MCF 10A (cell line): Measurements from ENCODE around the gene MCC. TPM values are rescaled to one million over a fixed set of nuclear protein-coding genes. Genes with fewer than 3 reads are reported as not detected.

ENCODE experiments used
- BruUV-seq: library from RNA; stranded (reverse); fragments of 400-500 nt; replicated peaks from 2 replicates; lab custom pipeline; 2021; lab: Mats Ljungman, UMichigan
- CTCF ChIA-PET: fragments of 300-600 bp; sonication (Branson Sonifier 250); formaldehyde crosslinking; extraction: SDS; loops from one replicate; lab custom pipeline; 2021; ENCODE audit warnings: antibody characterized with exemption, inconsistent platforms; lab: Yijun Ruan, JAX
- POLR2A ChIA-PET: fragments of 300-600, 350-650 bp; sonication (Branson Sonifier 250); formaldehyde crosslinking; extraction: SDS; loops from one replicate; lab custom pipeline; 2020; ENCODE audit warnings: antibody characterized with exemption, inconsistent platforms; lab: Yijun Ruan, JAX
- DNase-seq: peaks from one replicate; pipeline ENCODE4 v3.0.0-alpha.2; 2018; ENCODE audit not compliant: unreplicated experiment
- H3K27ac Mint-ChIP-seq: one replicate; pipeline ENCODE4 v1.8.0; 2022; ENCODE audit warnings: mild to moderate bottlenecking, low read depth, mixed read lengths; ENCODE audit not compliant: unreplicated experiment
- H3K27me3 Mint-ChIP-seq: one replicate; pipeline ENCODE4 v1.8.0; 2022; ENCODE audit warnings: mixed read lengths; ENCODE audit not compliant: insufficient read depth, unreplicated experiment
- H3K36me3 Mint-ChIP-seq: one replicate; pipeline ENCODE4 v1.8.0; 2022; ENCODE audit warnings: mild to moderate bottlenecking, moderate library complexity, mixed read lengths; ENCODE audit not compliant: insufficient read depth, unreplicated experiment
- H3K4me1 Mint-ChIP-seq: one replicate; pipeline ENCODE4 v1.8.0; 2022; ENCODE audit warnings: mixed read lengths; ENCODE audit not compliant: insufficient read depth, unreplicated experiment
- H3K4me3 Mint-ChIP-seq: one replicate; pipeline ENCODE4 v1.8.0; 2022; ENCODE audit warnings: mild to moderate bottlenecking, moderate library complexity, mixed read lengths; ENCODE audit not compliant: unreplicated experiment
- H3K9me3 Mint-ChIP-seq: one replicate; pipeline ENCODE4 v1.8.0; 2022; ENCODE audit warnings: mixed read lengths; ENCODE audit not compliant: unreplicated experiment
- CTCF ChIP-seq: fragments of 200-600 bp; IDR thresholded peaks from one replicate; pipeline ENCODE4 v1.8.0; 2022; ENCODE audit warnings: antibody characterized with exemption, mild to moderate bottlenecking; ENCODE audit not compliant: unreplicated experiment
- intact Hi-C: fragments of 100-400 bp; cut with micrococcal nuclease; formaldehyde crosslinking; loops from 2 replicates; pipeline ENCODE4 v1.14.1; 2022
- total RNA-seq: library from RNA; stranded (reverse); gene quantifications from 2 replicates; pipeline ENCODE4 v1.2.3, GENCODE V29; 2022

MCC gene
- total RNA-seq, 1 experiment from 2014 or later: 25.3 TPM

- no peaks in the 10 kb centered on the region for H3K9me3 Mint-ChIP-seq
- no peak for TF ChIP-seq CTCF
- POLR2A ChIA-PET: interaction anchor here (0.8 kb wide), 1 partner anchor 15 kb away, joined by 3 read pairs; no protein-coding TSS in a partner anchor
- no TSS peak for BruUV-seq
- CTCF ChIA-PET: interaction anchor here (0.6 to 3.4 kb wide), 4 partner anchors 10 to 394 kb away, joined by 3 to 41 read pairs (median 5); no protein-coding TSS in a partner anchor
- H3K4me1 Mint-ChIP-seq: peaks cover 14% of the 10 kb centered on the region
- no peaks in the 10 kb centered on the region for H3K27me3 Mint-ChIP-seq
- peaks cover 32% of the 10 kb centered on the region for H3K36me3 Mint-ChIP-seq
- intact Hi-C loops: no loop called here
- no peak overlapping the region for H3K4me3 Mint-ChIP-seq
- no peak overlapping the region for H3K27ac Mint-ChIP-seq
- DNase-seq: no peak
These were observed 502.0 kb downstream of the MCC start for GRCh38 chr5:112986224-112986623.

GRCh38 chr5:112983363-112983762, 504.9 kb downstream of the MCC start:
- TF ChIP-seq CTCF: no peak
- no peaks in the 10 kb centered on the region for H3K27me3 Mint-ChIP-seq
- no peaks in the 10 kb centered on the region for H3K9me3 Mint-ChIP-seq
- ChIA-PET CTCF (interaction anchor here (0.7 to 1.3 kb wide), 2 partner anchors 12 kb away, joined by 4 to 5 read pairs; no protein-coding TSS in a partner anchor), POLR2A (interaction anchor here (2.3 kb wide), 1 partner anchor 12 kb away, joined by 6 read pairs; no protein-coding TSS in a partner anchor)
- no peak overlapping the region for H3K27ac Mint-ChIP-seq
- no TSS peak for BruUV-seq
- H3K4me3 Mint-ChIP-seq: no peak overlapping the region
- H3K4me1 Mint-ChIP-seq: peaks cover 21% of the 10 kb centered on the region
- peaks cover 27% of the 10 kb centered on the region for H3K36me3 Mint-ChIP-seq
- no peak for DNase-seq
- intact Hi-C loops: no loop called here

GRCh38 chr5:112979723-112980122, 508.5 kb downstream of the MCC start:
- DNase-seq: no peak

More at GRCh38 chr5:112979723-112980122, 508.5 kb downstream of the MCC start:
- POLR2A ChIA-PET: interaction anchor here (0.7 to 3.3 kb wide), 7 partner anchors 11 to 1156 kb away, joined by 3 to 19 read pairs (median 3); partner anchors contain the start of genes REEP5 and SRP19
- peak overlapping the region; percentile 98 for H3K27ac Mint-ChIP-seq
- H3K36me3 Mint-ChIP-seq: peaks cover 7% of the 10 kb centered on the region
- H3K4me1 Mint-ChIP-seq: peaks cover 29% of the 10 kb centered on the region
- intact Hi-C loops: loop anchor here (5.0 kb wide), 2 partner anchors 117 to 533 kb away; partner anchors contain the start of genes SRP19 and YTHDC2
- no peak for TF ChIP-seq CTCF
- CTCF ChIA-PET: interaction anchor here (1.1 to 1.5 kb wide), 2 partner anchors 17 to 19 kb away, joined by 3 to 10 read pairs; no protein-coding TSS in a partner anchor
- peak overlapping the region; percentile 97 for H3K4me3 Mint-ChIP-seq
- H3K9me3 Mint-ChIP-seq: no peaks in the 10 kb centered on the region
- no TSS peak for BruUV-seq
- no peaks in the 10 kb centered on the region for H3K27me3 Mint-ChIP-seq
